H9 (cell line): Measurements from ENCODE around the gene CHST8. TPM values are rescaled to one million over a fixed set of nuclear protein-coding genes. Genes with fewer than 3 reads are reported as not detected.

ENCODE experiments used
- DNase-seq: peaks from one replicate; pipeline ENCODE4 v3.0.0-alpha.2; 2017
- H2AFZ ChIP-seq: one replicate; pipeline ENCODE4 v1.6.1; 2013; ENCODE audit warnings: mild to moderate bottlenecking, low read length, control low read depth, moderate library complexity
- H2AK5ac ChIP-seq: 2 replicates; pipeline ENCODE4 v1.6.1; 2013; ENCODE audit warnings: low read length, control low read depth, mixed read lengths; ENCODE audit not compliant: insufficient read length
- H2BK120ac ChIP-seq: one replicate; pipeline ENCODE4 v1.6.1; 2013; ENCODE audit warnings: low read depth, mild to moderate bottlenecking, low read length, control low read depth, inconsistent platforms; ENCODE audit not compliant: poor library complexity, severe bottlenecking
- H2BK12ac ChIP-seq: 2 replicates; pipeline ENCODE4 v1.6.1; 2013; ENCODE audit warnings: low read length, control low read depth, mixed read lengths, low read depth; ENCODE audit not compliant: insufficient read length
- H2BK15ac ChIP-seq: 2 replicates; pipeline ENCODE4 v1.6.1; 2013; ENCODE audit warnings: low read depth, low read length, control low read depth
- H2BK20ac ChIP-seq: one replicate; pipeline ENCODE4 v1.6.1; 2013; ENCODE audit warnings: low read depth, mild to moderate bottlenecking, low read length, control low read depth, inconsistent platforms; ENCODE audit not compliant: poor library complexity, severe bottlenecking
- H2BK5ac ChIP-seq: 2 replicates; pipeline ENCODE4 v1.6.1; 2013; ENCODE audit warnings: low read length, control low read depth, mixed read lengths; ENCODE audit not compliant: insufficient read length
- H3K14ac ChIP-seq: 2 replicates; pipeline ENCODE4 v1.6.1; 2013; ENCODE audit warnings: low read length, control low read depth; ENCODE audit not compliant: insufficient read depth
- H3K18ac ChIP-seq: 2 replicates; pipeline ENCODE4 v1.6.1; 2013; ENCODE audit warnings: low read depth, mild to moderate bottlenecking, mixed read lengths, low read length, control low read depth; ENCODE audit not compliant: insufficient read length
- H3K23ac ChIP-seq: 2 replicates; pipeline ENCODE4 v1.6.1; 2013; ENCODE audit warnings: low read length, control low read depth, mixed read lengths, low read depth; ENCODE audit not compliant: insufficient read length
- H3K23me2 ChIP-seq: 2 replicates; pipeline ENCODE4 v1.6.1; 2013; ENCODE audit warnings: low read depth, mild to moderate bottlenecking, mixed read lengths, low read length, control low read depth; ENCODE audit not compliant: insufficient read length, poor library complexity, severe bottlenecking
- H3K27ac ChIP-seq: 2 replicates; pipeline ENCODE4 v1.5.1; 2013; ENCODE audit warnings: low read length, control low read depth, mixed read lengths, low read depth; ENCODE audit not compliant: insufficient read length
- H3K27me3 ChIP-seq: 2 replicates; pipeline ENCODE4 v1.6.1; 2013; ENCODE audit warnings: low read length, control low read depth, inconsistent platforms; ENCODE audit not compliant: insufficient read depth
- H3K4ac ChIP-seq: 2 replicates; pipeline ENCODE4 v1.6.1; 2013; ENCODE audit warnings: low read depth, mild to moderate bottlenecking, control low read depth, inconsistent platforms, low read length, moderate library complexity
- H3K4me1 ChIP-seq: 2 replicates; pipeline ENCODE4 v1.6.1; 2013; ENCODE audit warnings: low read length, control low read depth, inconsistent platforms; ENCODE audit not compliant: insufficient read depth
- H3K4me2 ChIP-seq: 2 replicates; pipeline ENCODE4 v1.6.1; 2013; ENCODE audit warnings: low read length, control low read depth, mixed read lengths; ENCODE audit not compliant: insufficient read length, insufficient read depth
- H3K56ac ChIP-seq: 2 replicates; pipeline ENCODE4 v1.6.1; 2013; ENCODE audit warnings: low read depth, mild to moderate bottlenecking, mixed read lengths, low read length, control low read depth; ENCODE audit not compliant: insufficient read length
- H3K79me1 ChIP-seq: 2 replicates; pipeline ENCODE4 v1.6.1; 2013; ENCODE audit warnings: low read depth, mild to moderate bottlenecking, moderate library complexity, low read length, control low read depth, inconsistent platforms; ENCODE audit not compliant: insufficient read depth, poor library complexity, severe bottlenecking
- H3K79me2 ChIP-seq: 2 replicates; pipeline ENCODE4 v1.6.1; 2013; ENCODE audit warnings: low read length, control low read depth, inconsistent platforms; ENCODE audit not compliant: insufficient read depth
- H3K9ac ChIP-seq: 2 replicates; pipeline ENCODE4 v1.6.1; 2013; ENCODE audit warnings: low read length, control low read depth, mixed read lengths; ENCODE audit not compliant: insufficient read length; ENCODE audit errors: extremely low read depth
- H3K9me3 ChIP-seq: one replicate; pipeline ENCODE4 v1.6.1; 2013; ENCODE audit warnings: low read depth, low read length, inconsistent platforms; ENCODE audit not compliant: control insufficient read depth
- H3T11ph ChIP-seq: one replicate; pipeline ENCODE4 v1.6.1; 2013; ENCODE audit warnings: mild to moderate bottlenecking, low read length, control low read depth, inconsistent platforms
- H4K20me1 ChIP-seq: one replicate; pipeline ENCODE4 v1.6.1; 2013; ENCODE audit not compliant: control insufficient read depth, insufficient read length, insufficient read depth
- H4K5ac ChIP-seq: 2 replicates; pipeline ENCODE4 v1.6.1; 2013; ENCODE audit warnings: low read depth, mild to moderate bottlenecking, mixed read lengths, low read length, control low read depth; ENCODE audit not compliant: insufficient read length
- H4K8ac ChIP-seq: replicated peaks from 2 replicates; pipeline ENCODE4 v1.6.1; 2013; ENCODE audit warnings: low read length, control low read depth, mixed read lengths, low read depth; ENCODE audit not compliant: insufficient read length
- H4K91ac ChIP-seq: 2 replicates; pipeline ENCODE4 v1.6.1; 2013; ENCODE audit warnings: low read depth, mild to moderate bottlenecking, moderate library complexity, mixed read lengths, low read length, control low read depth; ENCODE audit not compliant: insufficient read length
- H3K27ac Mint-ChIP-seq, 3 experiments: 2 replicates in 2 of 3; 3 replicates in 1 of 3; pipeline ENCODE4 v1.8.0; 2020 to 2021; ENCODE audit warnings: mixed read lengths in 3 of 3, mild to moderate bottlenecking in 1 of 3, moderate library complexity in 1 of 3
- H3K27me3 Mint-ChIP-seq: 2 replicates; pipeline ENCODE4 v1.8.0; 2021; ENCODE audit warnings: low read depth, mild to moderate bottlenecking, moderate library complexity, mixed read lengths
- H3K36me3 Mint-ChIP-seq, 3 experiments: 2 replicates in 2 of 3; 3 replicates in 1 of 3; pipeline ENCODE4 v1.8.0; 2020 to 2021; ENCODE audit warnings: low read depth in 3 of 3, mixed read lengths in 3 of 3; ENCODE audit not compliant: insufficient read depth in 1 of 3
- H3K4me1 Mint-ChIP-seq, 2 experiments: 2 replicates each; pipeline ENCODE4 v1.8.0; 2020; ENCODE audit warnings: mixed read lengths in 2 of 2
- H3K4me3 Mint-ChIP-seq, 2 experiments: 2 replicates in 1 of 2; 3 replicates in 1 of 2; pipeline ENCODE4 v1.8.0; 2020 to 2021; ENCODE audit warnings: mild to moderate bottlenecking in 2 of 2, mixed read lengths in 2 of 2, moderate library complexity in 1 of 2
- H3K9me3 Mint-ChIP-seq, 2 experiments: 2 replicates in 1 of 2; 3 replicates in 1 of 2; pipeline ENCODE4 v1.8.0; 2020; ENCODE audit warnings: mild to moderate bottlenecking in 2 of 2, mixed read lengths in 2 of 2, moderate library complexity in 1 of 2
- CTCF ChIP-seq: fragments of 200-600 bp; sonication (generic); conservative IDR thresholded peaks from 3 replicates; pipeline ENCODE4 v1.8.0; 2021; ENCODE audit warnings: antibody characterized with exemption, mild to moderate bottlenecking
- WGBS: extraction: QIAGEN DNeasy Blood & Tissue Kit; methylation state at CpG from one replicate; pipeline ENCODE4 v1.1.7; 2013; ENCODE audit warnings: missing lambda C conversion rate, low lambda C conversion rate, mixed read lengths; ENCODE audit not compliant: insufficient read length; ENCODE audit errors: extremely low coverage; 5-methylcytosine and 5-hydroxymethylcytosine counted together
- total RNA-seq: library from RNA; stranded (reverse); gene quantifications from 2 replicates; pipeline ENCODE4 v1.2.1, GENCODE V29; 2021

Gene CHST8
- total RNA-seq, 1 experiment from 2014 or later: 5.1 TPM

GRCh38 chr19:33665776-33666595 is 44.2 kb downstream of the CHST8 start:
- Histone ChIP-seq H2BK5ac (no peak overlapping the region), H3T11ph (no peak overlapping the region), H3K4me1 (peaks cover 6% of the 10 kb centered on the region; the same call in 1 of the 2 replicates), H3K14ac (no peak overlapping the region; the same call in 1 of the 2 replicates), H2BK15ac (no peak overlapping the region), H4K8ac (no peak overlapping the region), H3K79me1 (no peaks in the 10 kb centered on the region), H4K5ac (no peak overlapping the region), H4K20me1 (no peaks in the 10 kb centered on the region), H2BK120ac (no peak overlapping the region), H3K4me2 (no peak overlapping the region), H3K27me3 (no peaks in the 10 kb centered on the region), H2BK20ac (no peak overlapping the region), H3K79me2 (no peaks in the 10 kb centered on the region; the same call in 1 of the 2 replicates), H3K18ac (no peak overlapping the region), H2AK5ac (no peak overlapping the region), H3K27ac (no peak overlapping the region), H2AFZ (no peak overlapping the region), H3K23ac (no peak overlapping the region), H3K56ac (no peak overlapping the region), H4K91ac (no peak overlapping the region), H3K4ac (no peak overlapping the region), H3K9ac (no peak overlapping the region), H2BK12ac (no peak overlapping the region), H3K9me3 (no peaks in the 10 kb centered on the region), H3K23me2 (no peaks in the 10 kb centered on the region)
- no peak for DNase-seq
- Mint-ChIP-seq H3K27me3 (peaks cover 2% of the 10 kb centered on the region), H3K4me1 (peaks cover 8% of the 10 kb centered on the region in 2 experiments), H3K27ac (peak overlapping the region in 1 of 3 experiments; percentile 42; a peak in 2 of 7 replicates), H3K9me3 (no peaks in the 10 kb centered on the region), H3K36me3 (no peaks in the 10 kb centered on the region), H3K4me3 (no peak overlapping the region)
- WGBS: no CpG with 5 or more reads among the region's 22 CpGs
- no peak for TF ChIP-seq CTCF
